AG04450 (cell line): ENCODE data around the gene XPNPEP2. TPM values are rescaled to one million over a fixed set of nuclear protein-coding genes. Genes with fewer than 3 reads are reported as not detected.

ENCODE experiments used
- CTCF ChIA-PET: fragments of 300-600, 350-600 bp; formaldehyde crosslinking; extraction: SDS; loops from one replicate; lab custom pipeline; 2022; ENCODE audit warnings: antibody characterized with exemption, inconsistent platforms; lab: Charles Lee
- POLR2A ChIA-PET: fragments of 350-600 bp; formaldehyde crosslinking; extraction: SDS; loops from one replicate; lab custom pipeline; 2021; ENCODE audit warnings: antibody characterized with exemption, inconsistent platforms; lab: Yijun Ruan, JAX
- DNase-seq: peaks from one replicate; pipeline ENCODE4 v3.0.0-alpha.2; 2011; ENCODE audit warnings: low read depth, low spot score
- H3K27ac ChIP-seq: one replicate; pipeline ENCODE4 v1.5.1; 2012; ENCODE audit warnings: low read depth, low read length, control low read depth
- H3K27me3 ChIP-seq: one replicate; pipeline ENCODE4 v1.6.0; 2012; ENCODE audit warnings: low read length; ENCODE audit not compliant: control insufficient read depth, insufficient read depth
- H3K4me3 ChIP-seq: 2 replicates; pipeline ENCODE4 v1.5.1; 2011; ENCODE audit warnings: mild to moderate bottlenecking, low read depth, low read length, control low read depth
- H3K9me3 ChIP-seq: 2 replicates; pipeline ENCODE4 v1.5.1; 2012; ENCODE audit warnings: low read length; ENCODE audit not compliant: control insufficient read depth, insufficient read depth
- polyA plus RNA-seq: library from polyadenylated mRNA; depleted of rRNA; stranded (reverse); fragments of >200 nt; gene quantifications from 2 replicates; pipeline ENCODE4 v1.2.3, GENCODE V29; 2011
- TF ChIP-seq, protein P1 (sequence below): IDR thresholded peaks from 2 replicates; pipeline ENCODE4 v1.5.1; 2011; ENCODE audit warnings: low read depth, low read length, control low read depth, inconsistent platforms

XPNPEP2 gene
- polyA plus RNA-seq, 1 experiment = 0.45 TPM

DNA sequence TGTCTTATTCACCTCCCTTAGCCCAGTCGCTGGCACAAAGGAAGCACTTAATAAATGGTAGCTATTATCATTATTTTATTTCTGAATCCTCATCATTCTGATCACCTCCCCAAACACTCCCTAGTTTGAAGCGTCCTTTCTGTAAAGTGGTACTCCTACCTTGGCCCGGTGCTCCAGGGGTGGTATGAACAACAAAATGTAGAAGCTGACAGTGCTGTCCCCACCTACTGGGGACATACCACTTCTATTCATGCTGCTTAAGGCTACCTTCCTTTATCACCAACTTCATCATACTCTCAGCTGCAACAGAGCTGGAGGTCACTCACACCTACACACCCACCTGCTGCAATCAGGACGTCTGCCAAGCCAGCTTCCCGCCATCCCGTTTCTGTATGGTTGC lies 43.2 kb upstream of the XPNPEP2 start:
- no peak overlapping the region for H3K27ac ChIP-seq
- DNase-seq = no peak
- ChIA-PET POLR2A (no interaction called here), CTCF (no interaction called here)
- TF ChIP-seq, protein P1, sequence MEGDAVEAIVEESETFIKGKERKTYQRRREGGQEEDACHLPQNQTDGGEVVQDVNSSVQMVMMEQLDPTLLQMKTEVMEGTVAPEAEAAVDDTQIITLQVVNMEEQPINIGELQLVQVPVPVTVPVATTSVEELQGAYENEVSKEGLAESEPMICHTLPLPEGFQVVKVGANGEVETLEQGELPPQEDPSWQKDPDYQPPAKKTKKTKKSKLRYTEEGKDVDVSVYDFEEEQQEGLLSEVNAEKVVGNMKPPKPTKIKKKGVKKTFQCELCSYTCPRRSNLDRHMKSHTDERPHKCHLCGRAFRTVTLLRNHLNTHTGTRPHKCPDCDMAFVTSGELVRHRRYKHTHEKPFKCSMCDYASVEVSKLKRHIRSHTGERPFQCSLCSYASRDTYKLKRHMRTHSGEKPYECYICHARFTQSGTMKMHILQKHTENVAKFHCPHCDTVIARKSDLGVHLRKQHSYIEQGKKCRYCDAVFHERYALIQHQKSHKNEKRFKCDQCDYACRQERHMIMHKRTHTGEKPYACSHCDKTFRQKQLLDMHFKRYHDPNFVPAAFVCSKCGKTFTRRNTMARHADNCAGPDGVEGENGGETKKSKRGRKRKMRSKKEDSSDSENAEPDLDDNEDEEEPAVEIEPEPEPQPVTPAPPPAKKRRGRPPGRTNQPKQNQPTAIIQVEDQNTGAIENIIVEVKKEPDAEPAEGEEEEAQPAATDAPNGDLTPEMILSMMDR = no peak
- H3K9me3 ChIP-seq = no peaks in the 10 kb centered on the region
- H3K27me3 ChIP-seq = peaks cover 3% of the 10 kb centered on the region
- H3K4me3 ChIP-seq = no peak overlapping the region

DNA sequence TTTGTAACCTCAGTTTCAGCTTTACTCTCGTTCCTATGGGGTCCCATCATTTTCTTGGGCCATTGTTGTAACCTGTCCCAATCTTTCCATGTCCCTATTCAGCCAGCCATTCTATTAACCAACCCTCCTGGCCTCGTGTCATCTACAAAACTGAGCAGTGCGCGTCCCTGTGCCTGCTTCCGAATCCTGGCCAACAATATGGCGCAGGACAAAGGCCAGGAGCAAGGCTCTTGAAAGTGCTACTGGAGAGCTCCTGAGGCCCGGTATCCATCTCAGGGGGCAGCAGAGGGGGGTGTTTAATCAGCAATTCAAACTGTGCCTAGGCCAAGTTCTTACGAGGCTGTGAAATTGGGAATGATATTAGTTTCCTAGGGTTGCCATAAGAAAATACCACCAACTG lies 42.8 kb upstream of the XPNPEP2 start:
- ChIA-PET CTCF (no interaction called here), POLR2A (no interaction called here)
- TF ChIP-seq, protein P1 = no peak
- Histone ChIP-seq H3K4me3 (no peak overlapping the region), H3K27ac (no peak overlapping the region), H3K27me3 (peaks cover 3% of the 10 kb centered on the region), H3K9me3 (no peaks in the 10 kb centered on the region)
- DNase-seq = no peak

DNA sequence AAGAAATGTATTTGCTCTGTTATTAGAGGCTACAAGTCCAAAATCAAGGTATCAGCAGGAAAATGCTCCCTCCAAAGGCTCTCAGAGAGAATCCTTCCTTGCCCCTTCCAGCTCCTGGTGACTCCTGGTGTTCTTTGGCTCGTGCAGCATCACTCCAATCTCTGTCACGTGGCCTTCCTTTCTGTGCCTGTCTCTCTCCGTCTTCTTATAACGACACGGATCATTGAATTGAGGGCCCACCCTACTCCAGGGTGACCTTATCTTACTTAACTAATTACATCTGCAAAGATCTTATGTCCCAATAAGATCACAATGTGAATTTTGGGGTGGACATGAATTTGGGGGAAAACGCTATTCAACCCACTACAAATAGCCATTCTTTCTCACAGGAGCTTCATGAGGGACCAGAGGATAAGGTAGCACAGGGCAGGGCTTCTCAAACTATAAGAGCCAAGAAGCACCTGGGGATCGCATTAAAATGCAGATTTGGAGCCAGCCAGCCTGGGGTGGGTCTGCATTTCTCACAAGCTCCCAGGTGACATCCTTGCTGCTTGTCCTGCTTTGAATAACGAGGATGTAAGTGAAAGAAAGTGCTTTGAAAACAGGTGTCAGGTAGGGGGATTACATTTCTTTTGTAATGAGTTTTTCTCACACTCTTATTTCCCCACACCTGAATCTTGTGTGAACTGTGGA lies 42.2 kb upstream of the XPNPEP2 start:
- CTCF ChIA-PET = interaction anchor here (0.7 kb wide), 1 partner anchor 15 kb away, joined by 3 read pairs; no protein-coding TSS in a partner anchor
- TF ChIP-seq, protein P1 = no peak
- DNase-seq = no peak
- Histone ChIP-seq H3K4me3 (no peak overlapping the region), H3K27ac (no peak overlapping the region), H3K9me3 (no peaks in the 10 kb centered on the region), H3K27me3 (peaks cover 3% of the 10 kb centered on the region)
- POLR2A ChIA-PET = no interaction called here

DNA sequence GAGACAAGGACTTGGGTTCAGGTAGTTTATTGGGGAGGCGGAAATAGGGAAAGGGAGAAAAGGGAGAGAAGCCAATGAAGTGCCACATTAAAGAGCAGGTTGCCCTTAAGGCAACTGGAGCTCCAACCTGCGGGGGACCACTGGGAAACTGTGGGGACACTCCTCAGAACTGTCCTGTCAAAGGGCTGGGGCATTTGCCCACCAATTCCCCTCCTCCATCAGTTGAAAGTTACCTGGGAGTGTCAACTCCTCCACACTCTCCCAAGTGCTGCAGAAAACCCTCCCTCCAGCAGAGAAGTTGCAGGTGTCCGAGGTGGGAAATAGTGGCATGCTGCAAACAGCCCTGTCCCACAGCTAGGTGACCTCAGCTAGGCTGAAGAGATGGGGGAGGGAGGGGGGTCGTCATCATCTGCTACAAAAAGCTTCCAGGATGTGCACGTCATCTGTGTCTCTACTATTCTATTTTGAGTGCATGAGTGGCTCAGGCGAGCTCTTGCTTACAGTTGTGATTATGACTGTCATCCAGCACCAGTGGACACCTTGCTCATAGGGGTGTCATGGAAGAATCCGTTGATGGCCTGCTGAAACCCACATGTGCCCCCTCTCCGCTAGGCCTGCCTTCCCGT lies 41.5 kb upstream of the XPNPEP2 start:
- CTCF ChIA-PET = interaction anchor here (0.7 kb wide), 1 partner anchor 15 kb away, joined by 3 read pairs; no protein-coding TSS in a partner anchor
- H3K27me3 ChIP-seq = peaks cover 3% of the 10 kb centered on the region
- TF ChIP-seq, protein P1 = no peak

DNA sequence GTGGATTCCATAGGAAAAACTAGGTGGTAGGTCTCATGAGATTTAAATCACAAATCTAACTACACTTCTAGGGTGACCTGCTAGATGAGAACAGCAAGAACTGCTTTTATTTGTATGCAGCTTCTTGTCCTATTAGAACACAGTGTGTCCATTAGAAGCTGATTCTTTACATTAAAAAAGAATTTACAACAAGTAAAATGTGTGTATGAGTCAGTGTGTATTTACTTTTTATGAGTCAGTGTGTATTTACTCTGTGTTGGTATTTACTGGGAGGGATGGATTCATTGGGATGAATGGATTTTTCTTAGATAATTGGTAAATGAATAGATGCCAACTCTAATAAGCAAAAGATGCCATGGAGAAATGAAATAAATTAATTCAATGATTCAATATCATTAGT lies 40.6 kb upstream of the XPNPEP2 start:
- no peak for DNase-seq
- no peak overlapping the region for H3K4me3 ChIP-seq
- POLR2A ChIA-PET = no interaction called here
- H3K27me3 ChIP-seq = peaks cover 3% of the 10 kb centered on the region
- TF ChIP-seq, protein P1 = no peak
- CTCF ChIA-PET = no interaction called here
- H3K27ac ChIP-seq = no peak overlapping the region
- H3K9me3 ChIP-seq = no peaks in the 10 kb centered on the region

More for the DNA sequence above, 41.5 kb upstream of the XPNPEP2 start:
- POLR2A ChIA-PET = no interaction called here
- no peak overlapping the region for H3K27ac ChIP-seq
- DNase-seq = no peak
- H3K4me3 ChIP-seq = no peak overlapping the region
- no peaks in the 10 kb centered on the region for H3K9me3 ChIP-seq
